Motor neuron (in vitro differentiated cells): Measurements from ENCODE around the gene MKKS. TPM values are rescaled to one million over a fixed set of nuclear protein-coding genes. Genes with fewer than 3 reads are reported as not detected.
A peak's percentile ranks its signal among the peaks of the same experiment; 100 is the strongest.

ENCODE experiments used
- ATAC-seq, 8 experiments: fragments of 200-7000 bp; cut with Tn5 transposase; replicated peaks in 6 of 8; 2 replicates each; pipeline ENCODE4 v1.8.0; 2021; ENCODE audit warnings: mild to moderate bottlenecking in 8 of 8, moderate library complexity in 8 of 8
- H3K27ac ChIP-seq, 2 donors: fragments of 250-450 bp; sonication (Bioruptor Pico); 2 replicates each; pipeline ENCODE4 v1.9.0; 2021; ENCODE audit warnings: antibody characterized with exemption in 2 of 2, mild to moderate bottlenecking in 2 of 2, moderate library complexity in 1 of 2
- H3K4me1 ChIP-seq, 2 donors: fragments of 250-450 bp; sonication (Bioruptor Pico); replicated peaks in 1 of 2; 2 replicates each; pipeline ENCODE4 v1.6.1; 2021; ENCODE audit warnings: antibody characterized with exemption in 2 of 2, mild to moderate bottlenecking in 2 of 2, moderate library complexity in 1 of 2
- H3K4me3 ChIP-seq, 5 donors: fragments of 250-450 bp; sonication (Bioruptor Pico); 2 replicates each; pipeline ENCODE4 v1.9.0; 2021; ENCODE audit warnings: antibody characterized with exemption in 5 of 5, mild to moderate bottlenecking in 5 of 5, moderate library complexity in 4 of 5
- WGBS, 10 experiments: fragments of 450-650 bp; shearing (Covaris generic); methylation state at CpG; one replicate each; pipeline ENCODE4 v1.0.0; 2022; 5-methylcytosine and 5-hydroxymethylcytosine counted together
- in situ Hi-C, 9 experiments: fragments of 400-800 bp; cut with MboI; loops; one replicate each; pipeline ENCODE4 v1.15.0; 2021; ENCODE audit warnings: low sequenced_read_pairs in 9 of 9, low pct_unique_long_range_greater_than_20kb in 2 of 9; ENCODE audit not compliant: unreplicated experiment in 9 of 9
- total RNA-seq, 8 experiments: library from RNA; unstranded; fragments of 300-600 nt; gene quantifications; 2 replicates each; pipeline versions ENCODE4 v1.2.3 to v1.2.4, GENCODE V29; 2022

The MKKS gene
- total RNA-seq, 8 experiments from 2014 or later: 8.5 to 18.7 (median 14.1) TPM

DNA sequence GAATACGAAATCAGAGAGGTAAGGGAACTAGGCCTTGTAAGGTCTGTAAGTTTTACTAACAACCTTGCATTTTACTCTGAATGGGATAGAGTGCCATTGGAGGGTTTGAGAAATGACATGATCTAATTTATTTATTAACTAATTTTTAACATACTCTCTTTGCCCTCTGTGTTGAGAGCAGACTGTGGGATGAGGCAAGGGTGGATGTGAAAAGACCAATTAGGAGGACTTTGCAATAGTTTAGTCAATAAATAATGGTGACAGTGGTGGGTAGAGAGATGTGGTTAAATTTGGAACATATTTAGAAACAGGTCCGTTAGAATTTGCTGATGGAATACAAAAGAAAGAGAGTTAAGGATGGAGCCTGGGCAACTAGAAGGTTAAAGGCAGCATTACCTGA is 60.0 kb downstream of the MKKS start:
- WGBS, 10 experiments: 50 to 92% (median 87%) methylated on average over 2 of the region's 2 CpGs; no CpG with 5 or more reads in 2 of the 10 experiments
- Histone ChIP-seq H3K4me1 (no peaks in the 10 kb centered on the region), H3K4me3 (no peak overlapping the region), H3K27ac (no peak overlapping the region)
- ATAC-seq: no peak
- in situ Hi-C loops: loop anchor here in 1 of 9 experiments (25.0 kb wide), 1 partner anchor 387 kb away; no protein-coding TSS in a partner anchor

DNA sequence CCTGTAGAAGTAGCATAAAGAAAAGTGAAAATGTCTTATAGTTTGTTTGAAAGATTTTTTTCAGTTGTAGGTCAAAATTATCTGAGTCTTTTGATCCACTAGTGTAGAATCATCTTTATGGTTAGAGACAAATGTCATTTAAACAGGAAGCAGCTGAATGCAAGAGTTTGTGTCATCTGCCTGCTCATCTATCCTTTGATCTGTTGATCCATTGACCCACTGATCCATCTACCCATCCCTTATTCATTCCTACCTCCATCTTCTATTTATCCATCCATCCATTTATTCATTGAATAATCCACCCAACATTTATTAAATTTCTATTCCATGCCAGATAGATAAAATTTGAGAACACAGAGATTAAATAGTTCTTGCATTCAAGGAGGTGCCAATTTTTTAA is 62.6 kb downstream of the MKKS start:
- no peak overlapping the region for H3K27ac ChIP-seq
- no peak overlapping the region for H3K4me3 ChIP-seq
- in situ Hi-C loops: loop anchor here in 1 of 9 experiments (25.0 kb wide), 1 partner anchor 384 kb away; no protein-coding TSS in a partner anchor
- no peaks in the 10 kb centered on the region for H3K4me1 ChIP-seq
- no peak for ATAC-seq

GRCh38 chr20:10370091-10370887 is 63.7 kb downstream of the MKKS start:
- in situ Hi-C loops: loop anchor here in 1 of 9 experiments (25.0 kb wide), 1 partner anchor 383 kb away; no protein-coding TSS in a partner anchor
- H3K4me3 ChIP-seq: no peak overlapping the region

GRCh38 chr20:10369723-10370090 is 64.3 kb downstream of the MKKS start:
- in situ Hi-C loops: loop anchor here in 1 of 9 experiments (25.0 kb wide), 1 partner anchor 382 kb away; no protein-coding TSS in a partner anchor
- H3K4me3 ChIP-seq: no peak overlapping the region
- 30 to 100% (median 82%) methylated on average over 1 to 4 of the region's 4 CpGs; no CpG with 5 or more reads in 2 of the 10 experiments for WGBS, 10 experiments
- no peak overlapping the region for H3K27ac ChIP-seq
- H3K4me1 ChIP-seq: no peaks in the 10 kb centered on the region
- ATAC-seq: no peak

More at GRCh38 chr20:10370091-10370887, 63.7 kb downstream of the MKKS start:
- ATAC-seq: no peak
- 43 to 100% (median 76%) methylated on average over 2 to 6 of the region's 8 CpGs for WGBS, 10 experiments
- no peak overlapping the region for H3K27ac ChIP-seq
- no peaks in the 10 kb centered on the region for H3K4me1 ChIP-seq

- H3K27ac ChIP-seq: no peak overlapping the region
- ATAC-seq: no peak
- in situ Hi-C loops: loop anchor here in 1 of 9 experiments (25.0 kb wide), 1 partner anchor 381 kb away; no protein-coding TSS in a partner anchor
- H3K4me3 ChIP-seq: no peak overlapping the region
- 60 to 100% (median 94%) methylated on average over 1 to 3 of the region's 3 CpGs; no CpG with 5 or more reads in 1 of the 10 experiments for WGBS, 10 experiments
- no peaks in the 10 kb centered on the region for H3K4me1 ChIP-seq
Observed at GRCh38 chr20:10368702-10369041, 65.3 kb downstream of the MKKS start.

- no peak overlapping the region for H3K27ac ChIP-seq
- in situ Hi-C loops: loop anchor here in 1 of 9 experiments (25.0 kb wide), 1 partner anchor 381 kb away; no protein-coding TSS in a partner anchor
- WGBS, 10 experiments: 70 to 100% (median 90%) methylated on average over 1 to 9 of the region's 12 CpGs; no CpG with 5 or more reads in 1 of the 10 experiments
- ATAC-seq: no peak
- no peaks in the 10 kb centered on the region for H3K4me1 ChIP-seq
- no peak overlapping the region for H3K4me3 ChIP-seq
Observed at GRCh38 chr20:10367943-10368701, 65.9 kb downstream of the MKKS start.

- in situ Hi-C loops: loop anchor here in 1 of 9 experiments (25.0 kb wide), 1 partner anchor 380 kb away; no protein-coding TSS in a partner anchor
- Histone ChIP-seq H3K27ac (no peak overlapping the region), H3K4me3 (no peak overlapping the region), H3K4me1 (no peaks in the 10 kb centered on the region)
- no peak for ATAC-seq
Observed at GRCh38 chr20:10367693-10367942, 66.4 kb downstream of the MKKS start.

DNA sequence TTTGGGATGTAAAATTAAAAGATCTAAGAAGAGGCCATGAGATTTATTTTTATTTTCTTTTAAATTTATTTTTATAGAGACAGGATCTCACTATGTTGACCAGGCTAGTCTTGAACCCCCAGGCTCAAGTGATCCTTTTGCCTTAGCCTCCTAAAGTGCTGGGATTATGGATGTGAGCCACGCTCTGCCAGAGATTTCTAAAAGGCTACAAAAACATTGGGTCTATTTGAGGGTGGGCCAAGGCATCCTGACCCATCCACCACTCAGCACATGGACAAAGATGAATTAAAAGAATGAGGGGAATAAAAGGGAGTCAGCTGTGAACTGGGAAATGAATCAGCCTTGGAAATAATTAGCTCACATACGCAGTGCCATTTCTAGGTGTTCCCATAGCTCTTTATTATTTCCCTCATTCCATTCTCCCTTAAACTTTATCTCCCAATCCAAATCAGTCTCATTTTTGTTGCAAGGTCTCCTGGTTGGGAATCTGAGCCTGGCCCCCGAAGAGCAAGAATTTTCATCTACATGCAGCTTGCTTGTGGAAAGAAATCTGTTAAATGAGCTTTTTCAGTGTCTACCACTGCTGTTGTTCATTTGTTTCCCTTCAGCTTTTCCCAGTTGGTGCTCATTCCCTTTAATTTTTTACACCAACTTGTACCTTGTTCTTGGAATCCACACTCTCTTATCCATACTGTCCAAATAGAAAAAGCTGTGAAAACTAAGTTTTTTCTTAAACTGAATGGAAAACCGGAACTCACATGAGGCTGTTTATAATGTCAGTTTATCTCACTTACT is 66.9 kb downstream of the MKKS start:
- no peaks in the 10 kb centered on the region for H3K4me1 ChIP-seq
- 53 to 100% (median 76%) methylated on average over 1 to 4 of the region's 4 CpGs for WGBS, 10 experiments
- no peak for ATAC-seq
- no peak overlapping the region for H3K4me3 ChIP-seq
- no peak overlapping the region for H3K27ac ChIP-seq
- in situ Hi-C loops: loop anchor here in 1 of 9 experiments (25.0 kb wide), 1 partner anchor 380 kb away; no protein-coding TSS in a partner anchor

- H3K4me3 ChIP-seq: no peak overlapping the region
- no peak overlapping the region for H3K27ac ChIP-seq
- in situ Hi-C loops: loop anchor here in 1 of 9 experiments (25.0 kb wide), 1 partner anchor 375 kb away; no protein-coding TSS in a partner anchor
- WGBS, 10 experiments: 0 to 100% (median 86%) methylated on average over 1 of the region's 1 CpG; no CpG with 5 or more reads in 3 of the 10 experiments
- no peak for ATAC-seq
- H3K4me1 ChIP-seq: no peaks in the 10 kb centered on the region
Observed at GRCh38 chr20:10362674-10363073, 71.3 kb downstream of the MKKS start.

DNA sequence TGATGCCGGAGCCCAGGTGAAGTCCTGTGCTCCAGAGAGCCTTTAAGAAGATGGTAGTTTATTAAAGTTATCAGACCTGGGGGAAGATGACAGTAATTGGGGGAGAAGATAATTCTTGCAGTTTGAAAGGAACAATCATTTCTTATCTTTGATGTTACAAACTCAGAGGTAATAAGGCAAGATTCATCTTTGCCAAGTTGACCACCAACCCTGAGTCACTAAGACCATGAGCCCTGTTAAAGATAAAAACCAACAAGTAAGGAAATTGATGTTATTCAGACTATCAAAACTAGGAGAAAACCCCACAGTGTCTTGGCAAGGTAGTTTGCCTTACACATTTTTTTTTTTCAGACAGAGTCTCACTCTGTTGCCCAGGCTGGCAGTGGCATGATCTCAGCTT is 73.1 kb downstream of the MKKS start:
- Histone ChIP-seq H3K4me3 (no peak overlapping the region), H3K4me1 (no peaks in the 10 kb centered on the region), H3K27ac (no peak overlapping the region)
- ATAC-seq: no peak
- WGBS, 10 experiments: 43 to 100% (median 100%) methylated on average over 1 of the region's 1 CpG; no CpG with 5 or more reads in 3 of the 10 experiments
- in situ Hi-C loops: loop anchor here in 1 of 9 experiments (25.0 kb wide), 1 partner anchor 374 kb away; no protein-coding TSS in a partner anchor

DNA sequence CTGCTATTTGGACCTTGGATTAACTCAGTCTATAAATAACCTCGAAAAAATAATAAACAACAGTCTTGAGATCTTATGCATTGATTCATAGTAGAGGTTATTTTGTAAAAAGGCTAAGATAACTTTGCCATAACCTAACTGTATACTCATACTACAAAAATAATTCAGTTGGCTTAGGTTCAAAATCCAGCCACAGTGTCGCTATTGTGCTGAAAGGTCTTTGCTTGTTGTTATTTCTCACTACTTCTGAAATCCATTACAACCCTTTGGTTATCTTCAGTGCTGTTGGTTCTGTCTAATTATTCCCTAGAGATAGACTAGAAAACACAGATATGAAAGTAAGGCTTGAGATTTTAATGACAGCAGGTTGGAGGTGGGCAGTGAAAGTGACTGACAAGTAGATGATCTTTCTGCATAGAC is 74.4 kb downstream of the MKKS start:
- Histone ChIP-seq H3K4me3 (no peak overlapping the region), H3K27ac (no peak overlapping the region), H3K4me1 (no peaks in the 10 kb centered on the region)
- 0 to 75% (median 26%) methylated on average over 1 to 2 of the region's 2 CpGs; no CpG with 5 or more reads in 1 of the 10 experiments for WGBS, 10 experiments
- in situ Hi-C loops: loop anchor here in 1 of 9 experiments (25.0 kb wide), 1 partner anchor 372 kb away; no protein-coding TSS in a partner anchor
- no peak for ATAC-seq

DNA sequence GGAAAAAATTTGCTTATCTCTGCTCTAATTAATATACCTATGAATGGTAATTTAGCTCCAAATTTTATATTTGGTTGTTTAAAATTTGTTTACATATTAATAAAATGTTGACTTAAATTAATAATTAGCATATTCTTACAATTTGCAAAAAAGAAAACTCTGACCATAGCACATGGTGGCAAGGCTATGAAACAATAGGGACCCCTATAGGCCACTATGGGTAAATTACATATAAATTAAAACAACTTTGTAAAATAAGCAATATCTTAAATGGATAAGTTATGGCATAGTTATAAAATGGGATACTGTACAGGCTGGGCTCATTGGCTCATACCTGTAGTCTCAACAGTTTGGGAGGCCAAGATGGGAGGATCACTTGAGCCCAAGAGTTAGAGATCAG is 76.0 kb downstream of the MKKS start:
- ATAC-seq: peak in 2 of 8 experiments; percentile 24 to 43
- in situ Hi-C loops: loop anchor here in 1 of 9 experiments (25.0 kb wide), 1 partner anchor 371 kb away; no protein-coding TSS in a partner anchor

More for the DNA sequence above, 76.0 kb downstream of the MKKS start:
- Histone ChIP-seq H3K4me3 (no peak overlapping the region), H3K4me1 (no peaks in the 10 kb centered on the region), H3K27ac (no peak overlapping the region)
